Keratinocyte (primary cell): Measurements from ENCODE around the gene HDAC9. TPM values are rescaled to one million over a fixed set of nuclear protein-coding genes. Genes with fewer than 3 reads are reported as not detected.

Experiments used
- DNase-seq: peaks from one replicate; pipeline ENCODE4 v3.0.0-alpha.2; 2011; ENCODE audit warnings: low read depth, missing footprints, low spot score
- FAIRE-seq: peaks from 2 replicates; lab custom pipeline; 2011; peaks lifted over from hg19 to GRCh38; lab: Jason Lieb, UNC
- H2AFZ ChIP-seq: 2 replicates; pipeline ENCODE4 v1.6.0; 2012; ENCODE audit warnings: low read length, control low read depth, inconsistent platforms; ENCODE audit not compliant: control insufficient read depth
- H3K27ac ChIP-seq: 2 replicates; pipeline ENCODE4 v1.5.1; 2011; ENCODE audit warnings: low read length; ENCODE audit not compliant: control insufficient read depth, insufficient read depth
- H3K27me3 ChIP-seq: 3 replicates; pipeline ENCODE4 v1.6.0; 2011; ENCODE audit warnings: low read length; ENCODE audit not compliant: control insufficient read depth, insufficient read depth; ENCODE audit errors: extremely low read depth
- H3K36me3 ChIP-seq, 2 experiments: 2 replicates in 1 of 2; 3 replicates in 1 of 2; pipeline ENCODE4 v1.5.1; 2011; ENCODE audit warnings: low read length in 2 of 2, mild to moderate bottlenecking in 1 of 2; ENCODE audit not compliant: control insufficient read depth in 2 of 2, insufficient read depth in 2 of 2; ENCODE audit errors: extremely low read depth in 1 of 2
- H3K4me1 ChIP-seq: 3 replicates; pipeline ENCODE4 v1.5.1; 2011; ENCODE audit warnings: low read length; ENCODE audit not compliant: control insufficient read depth, insufficient read depth; ENCODE audit errors: extremely low read depth
- H3K4me2 ChIP-seq: 3 replicates; pipeline ENCODE4 v1.6.0; 2011; ENCODE audit warnings: low read depth, low read length; ENCODE audit not compliant: control insufficient read depth, insufficient read depth; ENCODE audit errors: extremely low read depth
- H3K4me3 ChIP-seq, 3 experiments: fragments of 200-600 bp in 1 of 3; sonication (generic) in 1 of 3; 2 replicates in 2 of 3; 3 replicates in 1 of 3; pipeline ENCODE4 v1.5.1; 2011 to 2016; ENCODE audit warnings: low read length in 3 of 3, mild to moderate bottlenecking in 3 of 3, control low read depth in 2 of 3, inconsistent platforms in 1 of 3, low read depth in 1 of 3, mixed read lengths in 1 of 3, mixed run types in 1 of 3, moderate library complexity in 1 of 3; ENCODE audit not compliant: control insufficient read depth in 2 of 3, insufficient read depth in 2 of 3; ENCODE audit errors: extremely low read depth in 1 of 3
- H3K79me2 ChIP-seq: 2 replicates; pipeline ENCODE4 v1.6.0; 2012; ENCODE audit warnings: low read length; ENCODE audit not compliant: control insufficient read depth, insufficient read depth
- H3K9ac ChIP-seq: 3 replicates; pipeline ENCODE4 v1.6.0; 2011; ENCODE audit warnings: low read length; ENCODE audit not compliant: control insufficient read depth, insufficient read depth; ENCODE audit errors: extremely low read depth
- H3K9me1 ChIP-seq: 3 replicates; pipeline ENCODE4 v1.6.0; 2011; ENCODE audit warnings: low read length; ENCODE audit not compliant: control insufficient read depth, insufficient read depth; ENCODE audit errors: extremely low read depth
- H3K9me3 ChIP-seq: 2 replicates; pipeline ENCODE4 v1.5.1; 2012; ENCODE audit warnings: low read depth, low read length; ENCODE audit not compliant: control insufficient read depth
- H4K20me1 ChIP-seq: 3 replicates; pipeline ENCODE4 v1.6.0; 2011; ENCODE audit warnings: low read length; ENCODE audit not compliant: control insufficient read depth, insufficient read depth; ENCODE audit errors: extremely low read depth
- CTCF ChIP-seq, 3 experiments: IDR thresholded peaks in 1 of 3; conservative IDR thresholded peaks in 1 of 3; optimal IDR thresholded peaks in 1 of 3; 2 replicates in 2 of 3; 3 replicates in 1 of 3; pipeline versions ENCODE3 to v1.5.1; 2011; ENCODE audit warnings: low read length in 3 of 3, mild to moderate bottlenecking in 3 of 3, moderate library complexity in 2 of 3, control low read depth in 1 of 3, inconsistent platforms in 1 of 3; ENCODE audit not compliant: insufficient read depth in 2 of 3; ENCODE audit errors: extremely low read depth in 1 of 3
- EZH2 ChIP-seq: IDR thresholded peaks from one replicate; pipeline ENCODE4 v1.6.1; 2012; ENCODE audit warnings: inconsistent platforms, mild to moderate bottlenecking, low read length, moderate library complexity
- dilution Hi-C: fragments of 300-500 bp; cut with MboI; formaldehyde crosslinking; loops from one replicate; pipeline ENCODE4 v1.7.0; 2020; ENCODE audit warnings: low sequenced_read_pairs; ENCODE audit not compliant: extremely low pct_ligation_motif_present
- polyA plus RNA-seq, 5 experiments: library from polyadenylated mRNA; depleted of rRNA in 3 of 5; stranded (reverse) in 3 of 5; stranded (forward) in 1 of 5; unstranded in 1 of 5; fragments of >200 nt; gene quantifications; 1 replicate in 1 of 5; 2 replicates in 3 of 5; 3 replicates in 1 of 5; pipeline versions ENCODE4 v1.2.1 to v1.2.3, GENCODE V29; 2011 to 2012; ENCODE audit warnings: missing spikeins in 2 of 5, low read depth in 1 of 5, low replicate concordance in 1 of 5

Gene HDAC9
- polyA plus RNA-seq, 1 donor (not counting 4 experiments of a cell fraction or from before 2014, with no cell fraction given), result 24.6 TPM

GRCh38 chr7:18526368-18526878 lies 30.9 kb downstream of the HDAC9 start:
- Histone ChIP-seq H3K9ac (no peak overlapping the region), H2AFZ (no peak overlapping the region)
- FAIRE-seq, result no peak

GRCh38 chr7:18529239-18529638 lies 33.7 kb downstream of the HDAC9 start:
- Histone ChIP-seq H3K4me3 (no peak overlapping the region), H2AFZ (no peak overlapping the region), H3K4me2 (no peak overlapping the region), H3K4me1 (no peaks in the 10 kb centered on the region), H3K9ac (no peak overlapping the region), H3K27me3 (no peaks in the 10 kb centered on the region), H3K9me1 (no peaks in the 10 kb centered on the region), H4K20me1 (no peaks in the 10 kb centered on the region), H3K27ac (no peak overlapping the region), H3K79me2 (peaks cover 11% of the 10 kb centered on the region), H3K9me3 (no peaks in the 10 kb centered on the region), H3K36me3 (peaks cover 0 to 2% of the 10 kb centered on the region in 2 experiments)
- DNase-seq (no peak), FAIRE-seq (no peak)
- dilution Hi-C loops, result no loop called here
- TF ChIP-seq EZH2 (no peak), CTCF (optimal IDR thresholded peaks at IDR 0.05 in 1 of 3, IDR thresholded peaks at IDR 0.05 in 1 of 3, conservative IDR thresholded peaks at IDR 0.05 in 1 of 3; ENCODE audit: extremely low read depth in 1 of 3, insufficient read depth in 2 of 3, low read length in 3 of 3) (no peak)

More at GRCh38 chr7:18526368-18526878, 30.9 kb downstream of the HDAC9 start:
- Histone ChIP-seq H3K9me3 (no peaks in the 10 kb centered on the region), H3K9me1 (no peaks in the 10 kb centered on the region), H3K27me3 (no peaks in the 10 kb centered on the region), H3K4me2 (no peak overlapping the region), H3K4me3 (no peak overlapping the region), H3K79me2 (peaks cover 16% of the 10 kb centered on the region), H3K36me3 (no peaks in the 10 kb centered on the region), H3K4me1 (no peaks in the 10 kb centered on the region), H3K27ac (no peak overlapping the region), H4K20me1 (no peaks in the 10 kb centered on the region)
- DNase-seq, result no peak
- TF ChIP-seq EZH2 (no peak), CTCF (optimal IDR thresholded peaks at IDR 0.05 in 1 of 3, IDR thresholded peaks at IDR 0.05 in 1 of 3, conservative IDR thresholded peaks at IDR 0.05 in 1 of 3; ENCODE audit: extremely low read depth in 1 of 3, insufficient read depth in 2 of 3, low read length in 3 of 3) (no peak)
- dilution Hi-C loops, result no loop called here
